SK-N-SH (cell line): ENCODE measurements around the gene EPB41L2.

Source experiments
- CTCF ChIP-seq: fragments of 200-600 bp; sonication (generic); IDR thresholded peaks from 2 replicates; pipeline ENCODE4 v1.6.1; 2017; ENCODE audit warnings: antibody characterized with exemption, mild to moderate bottlenecking, moderate library complexity
- MXI1 ChIP-seq: IDR thresholded peaks from 2 replicates; pipeline ENCODE4 v1.6.1; 2012; ENCODE audit warnings: mild to moderate bottlenecking, low read depth, low read length, improper control_type of control experiment
- POLR2AphosphoS5 ChIP-seq: IDR thresholded peaks from 2 replicates; pipeline ENCODE4 v1.6.1; 2012; ENCODE audit warnings: low read depth, low read length
- TAF1 ChIP-seq: IDR thresholded peaks from 2 replicates; pipeline ENCODE4 v1.6.1; 2012; ENCODE audit warnings: low read depth, mild to moderate bottlenecking, low read length, moderate library complexity, borderline replicate concordance
- YY1 ChIP-seq: IDR thresholded peaks from 2 replicates; pipeline ENCODE4 v1.4.0; 2012; ENCODE audit warnings: low read depth, mild to moderate bottlenecking

GRCh38 chr6:131084982-131085381 lies 21.9 kb upstream of the EPB41L2 start:
- no peak for TF ChIP-seq CTCF
- no peak for TF ChIP-seq TAF1
- no peak for TF ChIP-seq POLR2AphosphoS5
- TF ChIP-seq YY1, result no peak
- TF ChIP-seq MXI1, result no peak
